IPS-15b (cell line): ENCODE data around the gene ADAMTS12.
"Not testable (repeated sequence)": the region's sequence is repeated elsewhere in the genome, so short reads cannot be mapped to it uniquely, and the experiment has no call there.

Source experiments
- H3K27me3 ChIP-seq: one replicate; pipeline ENCODE4 v1.6.1; 2013; ENCODE audit warnings: low read length; ENCODE audit not compliant: control insufficient read depth, insufficient read depth
- H3K36me3 ChIP-seq: one replicate; pipeline ENCODE4 v1.6.1; 2013; ENCODE audit warnings: low read length; ENCODE audit not compliant: control insufficient read depth, insufficient read depth
- H3K4me1 ChIP-seq: one replicate; pipeline ENCODE4 v1.6.1; 2013; ENCODE audit warnings: mild to moderate bottlenecking, low read length; ENCODE audit not compliant: control insufficient read depth, insufficient read depth
- H3K4me3 ChIP-seq: one replicate; pipeline ENCODE4 v1.5.1; 2013; ENCODE audit warnings: low read depth, low read length
- H3K9ac ChIP-seq: one replicate; pipeline ENCODE4 v1.6.1; 2013; ENCODE audit warnings: low read depth, mild to moderate bottlenecking, low read length
- H3K9me3 ChIP-seq: one replicate; pipeline ENCODE4 v1.6.1; 2013; ENCODE audit warnings: mild to moderate bottlenecking, low read length; ENCODE audit not compliant: control insufficient read depth, insufficient read depth

Gene ADAMTS12

GRCh38 chr5:33563983-33564908 is 327.5 kb downstream of the ADAMTS12 start:
- H3K27me3 ChIP-seq, result no peaks in the 10 kb centered on the region
- no peak overlapping the region for H3K4me3 ChIP-seq
- H3K36me3 ChIP-seq, result no peaks in the 10 kb centered on the region
- peaks cover 4% of the 10 kb centered on the region for H3K9me3 ChIP-seq
- no peak overlapping the region for H3K9ac ChIP-seq
- peaks cover 10% of the 10 kb centered on the region for H3K4me1 ChIP-seq

GRCh38 chr5:33563530-33563929 is 328.3 kb downstream of the ADAMTS12 start:
- H3K36me3 ChIP-seq, result no peaks in the 10 kb centered on the region

GRCh38 chr5:33558489-33558888 is 333.3 kb downstream of the ADAMTS12 start:
- no peaks in the 10 kb centered on the region for H3K36me3 ChIP-seq
- H3K9ac ChIP-seq, result no peak overlapping the region
- no peaks in the 10 kb centered on the region for H3K4me1 ChIP-seq
- no peaks in the 10 kb centered on the region for H3K9me3 ChIP-seq
- no peak overlapping the region for H3K4me3 ChIP-seq
- no peaks in the 10 kb centered on the region for H3K27me3 ChIP-seq

More at GRCh38 chr5:33563530-33563929, 328.3 kb downstream of the ADAMTS12 start:
- no peak overlapping the region for H3K9ac ChIP-seq
- H3K9me3 ChIP-seq, result peaks cover 2% of the 10 kb centered on the region
- peaks cover 10% of the 10 kb centered on the region for H3K4me1 ChIP-seq
- no peak overlapping the region for H3K4me3 ChIP-seq
- H3K27me3 ChIP-seq, result no peaks in the 10 kb centered on the region

- no peaks in the 10 kb centered on the region for H3K36me3 ChIP-seq
- H3K4me1 ChIP-seq, result no peaks in the 10 kb centered on the region
- H3K9ac ChIP-seq, result no peak overlapping the region
- no peak overlapping the region for H3K4me3 ChIP-seq
- H3K27me3 ChIP-seq, result no peaks in the 10 kb centered on the region
- no peaks in the 10 kb centered on the region for H3K9me3 ChIP-seq
Observed at GRCh38 chr5:33557605-33558004, 334.2 kb downstream of the ADAMTS12 start.

- no peaks in the 10 kb centered on the region for H3K36me3 ChIP-seq
- H3K9ac ChIP-seq, result no peak overlapping the region
- H3K4me1 ChIP-seq, result no peaks in the 10 kb centered on the region
- H3K9me3 ChIP-seq, result no peaks in the 10 kb centered on the region
- H3K27me3 ChIP-seq, result no peaks in the 10 kb centered on the region
- H3K4me3 ChIP-seq, result no peak overlapping the region
Observed at GRCh38 chr5:33556330-33557328, 335.2 kb downstream of the ADAMTS12 start.

- no peak overlapping the region for H3K4me3 ChIP-seq
- no peaks in the 10 kb centered on the region for H3K27me3 ChIP-seq
- H3K4me1 ChIP-seq, result no peaks in the 10 kb centered on the region
- H3K9ac ChIP-seq, result no peak overlapping the region
- H3K9me3 ChIP-seq, result no peaks in the 10 kb centered on the region
- H3K36me3 ChIP-seq, result no peaks in the 10 kb centered on the region
Observed at GRCh38 chr5:33549982-33550567, 341.7 kb downstream of the ADAMTS12 start.

GRCh38 chr5:33539790-33540189 is 352.0 kb downstream of the ADAMTS12 start:
- H3K9me3 ChIP-seq, H3K4me3 ChIP-seq, H3K27me3 ChIP-seq, H3K36me3 ChIP-seq, H3K9ac ChIP-seq, H3K4me1 ChIP-seq: not testable (repeated sequence)

GRCh38 chr5:33539212-33539611 is 352.6 kb downstream of the ADAMTS12 start:
- Histone ChIP-seq H3K4me1 (no peaks in the 10 kb centered on the region), H3K4me3 (no peak overlapping the region)

GRCh38 chr5:33538201-33538600 is 353.6 kb downstream of the ADAMTS12 start:
- H3K4me1 ChIP-seq, result no peaks in the 10 kb centered on the region
- H3K36me3 ChIP-seq, result no peaks in the 10 kb centered on the region
- H3K9ac ChIP-seq, result no peak overlapping the region
- no peak overlapping the region for H3K4me3 ChIP-seq
- no peaks in the 10 kb centered on the region for H3K27me3 ChIP-seq
- no peaks in the 10 kb centered on the region for H3K9me3 ChIP-seq

More at GRCh38 chr5:33539212-33539611, 352.6 kb downstream of the ADAMTS12 start:
- no peaks in the 10 kb centered on the region for H3K36me3 ChIP-seq
- H3K27me3 ChIP-seq, result no peaks in the 10 kb centered on the region
- no peak overlapping the region for H3K9ac ChIP-seq
- H3K9me3 ChIP-seq, result no peaks in the 10 kb centered on the region

- H3K9ac ChIP-seq, result no peak overlapping the region
- H3K4me3 ChIP-seq, result no peak overlapping the region
- no peaks in the 10 kb centered on the region for H3K9me3 ChIP-seq
- no peaks in the 10 kb centered on the region for H3K4me1 ChIP-seq
- H3K27me3 ChIP-seq, result no peaks in the 10 kb centered on the region
- H3K36me3 ChIP-seq, result no peaks in the 10 kb centered on the region
Observed at GRCh38 chr5:33537240-33537639, 354.6 kb downstream of the ADAMTS12 start.

GRCh38 chr5:33536802-33537201 is 355.0 kb downstream of the ADAMTS12 start:
- Histone ChIP-seq H3K9ac (no peak overlapping the region), H3K4me1 (no peaks in the 10 kb centered on the region), H3K4me3 (no peak overlapping the region), H3K27me3 (no peaks in the 10 kb centered on the region), H3K9me3 (no peaks in the 10 kb centered on the region), H3K36me3 (no peaks in the 10 kb centered on the region)
